ENCODE data around the gene MED15.

DNA sequence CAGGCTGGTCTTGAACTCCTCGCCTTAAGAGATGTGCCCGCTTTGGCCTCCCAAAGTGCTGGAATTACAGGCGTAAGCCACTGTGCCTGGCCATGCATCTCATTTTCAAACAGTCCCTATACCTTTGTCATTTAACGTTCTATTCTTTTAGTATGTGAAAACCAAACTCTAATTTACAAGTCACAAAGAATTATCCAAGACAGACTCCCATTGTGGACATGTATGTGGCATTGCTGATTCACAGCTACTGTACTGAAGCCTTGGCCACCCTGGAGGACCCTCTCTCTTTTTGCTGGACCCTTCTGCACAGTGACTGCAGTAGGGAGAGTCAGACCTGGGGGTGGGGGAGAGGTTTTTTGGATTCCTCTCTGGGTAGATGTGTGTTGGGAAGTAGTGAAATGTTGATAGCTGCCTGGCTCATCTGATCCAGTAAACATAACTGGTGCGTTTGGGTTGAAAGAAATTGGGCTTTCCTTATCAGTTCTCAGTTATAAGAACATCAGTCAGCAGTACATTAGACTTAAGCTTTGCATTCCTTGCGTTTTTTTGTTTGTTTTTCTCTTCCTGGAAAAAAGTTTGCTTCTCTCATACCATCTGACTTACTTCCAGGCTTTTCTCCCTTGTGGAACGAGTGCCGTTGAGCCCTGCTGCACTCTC, 65.9 kb downstream of the MED15 start:
- TF ChIP-seq, protein P1, sequence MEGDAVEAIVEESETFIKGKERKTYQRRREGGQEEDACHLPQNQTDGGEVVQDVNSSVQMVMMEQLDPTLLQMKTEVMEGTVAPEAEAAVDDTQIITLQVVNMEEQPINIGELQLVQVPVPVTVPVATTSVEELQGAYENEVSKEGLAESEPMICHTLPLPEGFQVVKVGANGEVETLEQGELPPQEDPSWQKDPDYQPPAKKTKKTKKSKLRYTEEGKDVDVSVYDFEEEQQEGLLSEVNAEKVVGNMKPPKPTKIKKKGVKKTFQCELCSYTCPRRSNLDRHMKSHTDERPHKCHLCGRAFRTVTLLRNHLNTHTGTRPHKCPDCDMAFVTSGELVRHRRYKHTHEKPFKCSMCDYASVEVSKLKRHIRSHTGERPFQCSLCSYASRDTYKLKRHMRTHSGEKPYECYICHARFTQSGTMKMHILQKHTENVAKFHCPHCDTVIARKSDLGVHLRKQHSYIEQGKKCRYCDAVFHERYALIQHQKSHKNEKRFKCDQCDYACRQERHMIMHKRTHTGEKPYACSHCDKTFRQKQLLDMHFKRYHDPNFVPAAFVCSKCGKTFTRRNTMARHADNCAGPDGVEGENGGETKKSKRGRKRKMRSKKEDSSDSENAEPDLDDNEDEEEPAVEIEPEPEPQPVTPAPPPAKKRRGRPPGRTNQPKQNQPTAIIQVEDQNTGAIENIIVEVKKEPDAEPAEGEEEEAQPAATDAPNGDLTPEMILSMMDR (IDR thresholded peaks at IDR 0.05 in 4 of 5, conservative IDR thresholded peaks at IDR 0.05 in 1 of 5): no peak
- TF ChIP-seq POLR2A (IDR thresholded peaks at IDR 0.05): no peak

Data from gastrocnemius medialis (tissue), 4 donors.